ENCODE measurements around the gene GRAP2.

GRAP2 gene

DNA sequence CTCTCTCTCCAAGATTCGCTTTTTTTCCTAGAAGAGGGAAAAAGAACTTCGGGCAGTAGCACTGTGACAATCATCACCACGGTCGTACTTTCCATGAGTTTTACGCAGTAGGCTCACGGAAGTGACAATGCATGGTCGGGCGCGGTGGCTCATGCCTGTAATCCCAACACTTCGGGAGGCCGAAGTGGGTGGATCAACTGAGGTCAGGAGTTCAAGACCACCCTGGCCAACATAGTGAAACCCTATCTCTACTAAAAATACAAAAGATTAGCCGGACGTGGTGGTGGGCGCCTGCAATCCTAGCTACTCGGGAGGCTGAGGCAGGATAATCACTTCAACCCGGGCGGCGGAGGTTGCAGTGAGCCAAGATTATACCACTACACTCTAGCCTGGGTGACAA lies 23.4 kb downstream of the GRAP2 start:
- no peaks in the 10 kb centered on the region for H3K79me2 ChIP-seq (ENCODE audit: control insufficient read depth, low read length)
- no peaks in the 10 kb centered on the region for H3K4me1 ChIP-seq (ENCODE audit: control insufficient read depth, low read length)
- no peaks in the 10 kb centered on the region for H3K9me2 ChIP-seq (replicated peaks; ENCODE audit: control insufficient read depth, low read length)
- H3K27ac ChIP-seq (ENCODE audit: low read depth, low read length) = no peak overlapping the region
- no peaks in the 10 kb centered on the region for H3K9me3 ChIP-seq (ENCODE audit: control insufficient read depth, insufficient read depth, low read length)
- TF ChIP-seq, protein P1, sequence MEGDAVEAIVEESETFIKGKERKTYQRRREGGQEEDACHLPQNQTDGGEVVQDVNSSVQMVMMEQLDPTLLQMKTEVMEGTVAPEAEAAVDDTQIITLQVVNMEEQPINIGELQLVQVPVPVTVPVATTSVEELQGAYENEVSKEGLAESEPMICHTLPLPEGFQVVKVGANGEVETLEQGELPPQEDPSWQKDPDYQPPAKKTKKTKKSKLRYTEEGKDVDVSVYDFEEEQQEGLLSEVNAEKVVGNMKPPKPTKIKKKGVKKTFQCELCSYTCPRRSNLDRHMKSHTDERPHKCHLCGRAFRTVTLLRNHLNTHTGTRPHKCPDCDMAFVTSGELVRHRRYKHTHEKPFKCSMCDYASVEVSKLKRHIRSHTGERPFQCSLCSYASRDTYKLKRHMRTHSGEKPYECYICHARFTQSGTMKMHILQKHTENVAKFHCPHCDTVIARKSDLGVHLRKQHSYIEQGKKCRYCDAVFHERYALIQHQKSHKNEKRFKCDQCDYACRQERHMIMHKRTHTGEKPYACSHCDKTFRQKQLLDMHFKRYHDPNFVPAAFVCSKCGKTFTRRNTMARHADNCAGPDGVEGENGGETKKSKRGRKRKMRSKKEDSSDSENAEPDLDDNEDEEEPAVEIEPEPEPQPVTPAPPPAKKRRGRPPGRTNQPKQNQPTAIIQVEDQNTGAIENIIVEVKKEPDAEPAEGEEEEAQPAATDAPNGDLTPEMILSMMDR (IDR thresholded peaks at IDR 0.05; ENCODE audit: low read depth, low read length, poor library complexity, severe bottlenecking) = no peak
- no peak for TF ChIP-seq EZH2phosphoT487 (IDR thresholded peaks at IDR 0.05; ENCODE audit: borderline replicate concordance, low read length)
- H3F3A ChIP-seq (ENCODE audit: control insufficient read depth, insufficient read depth) = no peaks in the 10 kb centered on the region
- no peaks in the 10 kb centered on the region for H3K36me3 ChIP-seq (ENCODE audit: control insufficient read depth, low read length)
- H4K20me1 ChIP-seq (ENCODE audit: control insufficient read depth, insufficient read depth, low read depth, low read length) = no peaks in the 10 kb centered on the region
- H3K4me3 ChIP-seq (ENCODE audit: low read length) = no peak overlapping the region
- peaks cover 44% of the 10 kb centered on the region for H3K27me3 ChIP-seq (ENCODE audit: control insufficient read depth, low read length)
- no peak overlapping the region for H3K4me2 ChIP-seq (ENCODE audit: low read length)

DNA sequence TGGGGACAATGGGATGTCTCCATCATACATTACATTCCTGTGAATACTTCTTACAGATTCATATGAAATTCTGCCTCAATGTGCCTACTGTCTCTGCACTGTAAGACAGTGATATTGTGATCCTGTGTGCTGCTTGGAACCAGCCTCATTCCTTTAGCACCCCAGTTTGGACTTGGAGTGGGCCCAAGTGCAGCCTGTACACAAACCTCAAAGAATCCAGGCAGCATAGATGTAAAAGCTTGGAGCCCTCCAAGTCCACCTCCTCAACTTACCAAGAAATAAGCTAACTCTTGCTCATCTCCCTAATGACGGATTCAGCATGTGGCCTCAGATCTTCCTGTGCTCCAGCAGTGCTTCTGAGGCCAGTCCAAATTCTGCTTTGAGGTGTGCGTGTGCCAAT lies 24.4 kb downstream of the GRAP2 start:
- TF ChIP-seq, protein P1 (IDR thresholded peaks at IDR 0.05; ENCODE audit: low read depth, low read length, poor library complexity, severe bottlenecking) = no peak
- TF ChIP-seq EZH2phosphoT487 (IDR thresholded peaks at IDR 0.05; ENCODE audit: borderline replicate concordance, low read length) = no peak
- Histone ChIP-seq H3K36me3 (ENCODE audit: control insufficient read depth, low read length) (no peaks in the 10 kb centered on the region), H3K4me3 (ENCODE audit: low read length) (no peak overlapping the region), H3K27me3 (ENCODE audit: control insufficient read depth, low read length) (peaks cover 41% of the 10 kb centered on the region), H3K27ac (ENCODE audit: low read depth, low read length) (no peak overlapping the region), H3K4me2 (ENCODE audit: low read length) (no peak overlapping the region), H3K79me2 (ENCODE audit: control insufficient read depth, low read length) (no peaks in the 10 kb centered on the region), H3K9me3 (ENCODE audit: control insufficient read depth, insufficient read depth, low read length) (no peaks in the 10 kb centered on the region), H4K20me1 (ENCODE audit: control insufficient read depth, insufficient read depth, low read depth, low read length) (no peaks in the 10 kb centered on the region), H3F3A (ENCODE audit: control insufficient read depth, insufficient read depth) (no peaks in the 10 kb centered on the region), H3K4me1 (ENCODE audit: control insufficient read depth, low read length) (no peaks in the 10 kb centered on the region), H3K9me2 (replicated peaks; ENCODE audit: control insufficient read depth, low read length) (no peaks in the 10 kb centered on the region)

DNA sequence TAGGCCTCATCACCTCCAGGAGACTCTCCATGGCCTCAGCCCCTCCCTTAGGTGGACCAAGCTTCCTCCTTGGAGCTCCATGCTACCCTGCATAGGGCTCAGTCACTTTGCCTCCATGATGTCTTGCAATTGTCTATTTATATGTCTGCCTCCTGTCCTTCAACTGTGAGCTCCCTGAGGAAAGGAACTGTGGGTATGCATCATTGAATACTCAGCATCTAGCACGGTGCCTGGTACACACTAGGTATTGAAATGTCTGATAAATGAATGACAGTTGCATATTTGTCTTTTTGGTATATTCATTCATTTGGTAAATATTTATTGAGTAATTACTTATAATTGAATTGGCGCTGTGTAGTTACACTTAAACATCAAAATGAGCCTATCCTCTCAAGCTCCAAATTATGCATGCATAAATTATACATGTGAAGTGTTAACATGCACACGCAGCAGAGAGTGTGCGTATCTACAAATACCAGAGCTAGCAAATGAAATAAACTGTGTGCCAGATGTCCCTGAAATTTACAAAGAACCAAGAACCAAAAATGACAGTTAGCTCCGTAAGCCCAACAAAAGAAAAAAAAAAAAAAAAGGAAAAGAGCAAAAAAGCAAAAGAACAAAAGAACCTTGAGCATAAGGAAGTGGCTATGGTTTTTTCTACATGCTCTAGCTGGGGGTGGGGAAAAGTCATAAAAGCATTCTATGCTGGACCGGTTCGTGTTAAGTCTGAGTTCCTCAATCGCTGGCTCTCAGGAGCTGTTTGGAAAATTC lies 25.2 kb downstream of the GRAP2 start:
- no peaks in the 10 kb centered on the region for H4K20me1 ChIP-seq (ENCODE audit: control insufficient read depth, insufficient read depth, low read depth, low read length)
- no peaks in the 10 kb centered on the region for H3K9me3 ChIP-seq (ENCODE audit: control insufficient read depth, insufficient read depth, low read length)
- no peak overlapping the region for H3K4me2 ChIP-seq (ENCODE audit: low read length)
- no peak overlapping the region for H3K4me3 ChIP-seq (ENCODE audit: low read length)
- no peaks in the 10 kb centered on the region for H3K36me3 ChIP-seq (ENCODE audit: control insufficient read depth, low read length)
- no peak overlapping the region for H3K27ac ChIP-seq (ENCODE audit: low read depth, low read length)
- no peaks in the 10 kb centered on the region for H3K79me2 ChIP-seq (ENCODE audit: control insufficient read depth, low read length)
- TF ChIP-seq, protein P1 (IDR thresholded peaks at IDR 0.05; ENCODE audit: low read depth, low read length, poor library complexity, severe bottlenecking) = no peak
- TF ChIP-seq EZH2phosphoT487 (IDR thresholded peaks at IDR 0.05; ENCODE audit: borderline replicate concordance, low read length) = no peak
- no peaks in the 10 kb centered on the region for H3F3A ChIP-seq (ENCODE audit: control insufficient read depth, insufficient read depth)
- no peaks in the 10 kb centered on the region for H3K9me2 ChIP-seq (replicated peaks; ENCODE audit: control insufficient read depth, low read length)
- H3K4me1 ChIP-seq (ENCODE audit: control insufficient read depth, low read length) = no peaks in the 10 kb centered on the region
- peaks cover 41% of the 10 kb centered on the region for H3K27me3 ChIP-seq (ENCODE audit: control insufficient read depth, low read length)
